GM19438 (cell line): Measurements from ENCODE around the gene PLEKHA8.

Experiments used
- ATAC-seq: cut with Tn5 transposase; IDR thresholded peaks from one replicate; pipeline ENCODE4 v1.9.1; 2021; ENCODE audit warnings: low read depth; ENCODE audit not compliant: unreplicated experiment

PLEKHA8 gene

DNA sequence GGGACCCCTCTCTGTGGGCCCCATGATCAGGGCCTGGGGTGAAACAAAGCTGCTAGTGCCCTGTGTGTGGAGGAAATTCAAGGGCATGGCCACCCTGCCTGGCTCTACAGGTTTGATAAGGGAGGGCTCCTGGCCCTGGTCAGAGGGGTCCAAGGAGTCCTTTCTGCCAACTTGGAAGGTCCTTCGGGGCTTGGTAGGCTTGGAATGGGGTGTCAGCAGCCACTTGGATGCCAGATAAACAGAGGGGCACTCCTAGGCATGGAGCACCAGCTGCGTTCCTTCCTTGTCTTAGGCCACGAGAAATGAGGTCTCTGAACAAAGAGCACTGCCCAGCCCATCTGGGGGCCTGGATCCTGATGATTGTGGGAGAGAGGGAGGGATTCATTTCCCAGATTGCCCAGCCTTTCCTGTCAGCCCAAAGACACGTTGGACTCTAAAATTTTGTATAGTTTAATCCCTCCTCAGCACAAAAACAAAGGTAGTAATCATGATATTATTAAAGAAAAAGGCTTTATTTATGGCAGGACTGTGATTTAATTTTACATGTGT lies 111.7 kb downstream of the PLEKHA8 start:
- no peak for ATAC-seq

GRCh38 chr7:30140456-30140855 lies 112.2 kb downstream of the PLEKHA8 start:
- ATAC-seq: no peak

DNA sequence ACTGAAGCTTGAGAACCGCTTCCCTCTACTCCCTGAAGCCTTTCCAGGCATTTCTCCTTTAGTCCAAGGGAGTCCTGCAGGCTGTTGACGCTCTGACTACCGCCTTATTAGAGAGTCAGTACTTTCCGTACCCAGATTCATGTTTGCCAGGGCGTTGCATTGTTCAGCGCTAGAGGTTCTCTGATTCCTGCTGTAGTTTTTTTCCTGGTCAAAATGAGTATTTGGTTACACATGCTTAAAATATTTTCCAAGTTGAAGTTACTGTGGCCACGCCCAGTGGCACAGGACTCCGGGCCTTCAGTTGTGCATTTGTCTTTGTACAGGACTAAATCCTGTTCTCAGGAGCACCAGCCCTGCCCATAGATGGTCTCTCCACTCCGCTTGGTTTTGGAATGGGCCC lies 114.5 kb downstream of the PLEKHA8 start:
- ATAC-seq: no peak

DNA sequence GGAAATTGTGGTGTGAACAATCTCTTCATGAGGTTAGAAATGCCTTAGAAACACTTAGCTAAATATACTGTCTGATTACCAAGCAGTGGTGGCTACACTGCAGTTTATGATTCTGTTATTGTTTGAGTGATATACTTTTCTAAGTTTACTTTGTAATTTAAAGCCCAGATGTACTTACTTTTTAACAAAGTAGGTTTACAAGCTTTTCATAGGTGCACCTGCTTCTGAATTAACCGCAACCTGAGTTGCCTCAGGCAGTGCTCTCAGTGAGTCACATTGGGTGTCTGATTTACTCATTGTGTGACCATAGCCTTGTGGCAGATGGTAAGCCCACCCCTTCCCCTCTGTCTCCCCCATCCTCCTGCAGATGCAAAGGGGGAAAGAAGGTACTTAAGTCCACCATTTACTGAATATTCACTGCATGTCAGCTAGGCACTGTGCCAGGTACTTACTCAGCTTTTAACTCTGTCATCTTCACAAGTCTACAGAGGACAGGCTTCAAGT lies 115.6 kb downstream of the PLEKHA8 start:
- ATAC-seq: no peak

- ATAC-seq: no peak
Measured at GRCh38 chr7:30144657-30145306, 116.6 kb downstream of the PLEKHA8 start.

DNA sequence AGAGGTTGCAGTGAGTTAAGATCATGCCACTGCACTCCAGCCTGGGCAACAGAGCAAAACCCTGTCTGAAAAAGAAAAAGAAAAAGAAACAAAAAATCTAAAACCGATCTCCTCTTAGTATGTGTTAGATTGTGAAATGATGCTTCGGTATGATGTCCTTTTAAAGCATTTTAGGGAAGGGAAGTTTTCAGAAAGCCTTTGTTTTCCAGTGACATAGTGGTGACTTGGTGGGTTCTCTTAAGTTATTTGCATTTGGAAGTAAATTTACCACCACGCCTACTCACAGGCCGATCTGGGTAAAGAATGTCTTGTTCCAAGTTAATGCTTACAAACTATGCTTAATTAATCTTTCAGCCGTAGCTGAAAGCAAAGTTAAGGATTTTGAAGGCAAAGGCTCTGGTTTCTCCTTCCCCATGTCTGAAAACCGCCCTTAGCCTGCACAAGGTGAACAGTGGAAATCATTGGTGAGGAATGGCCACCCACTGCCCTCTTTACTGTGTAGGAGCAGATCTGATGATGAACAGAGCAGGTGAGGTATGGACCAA lies 117.3 kb downstream of the PLEKHA8 start:
- ATAC-seq: no peak

DNA sequence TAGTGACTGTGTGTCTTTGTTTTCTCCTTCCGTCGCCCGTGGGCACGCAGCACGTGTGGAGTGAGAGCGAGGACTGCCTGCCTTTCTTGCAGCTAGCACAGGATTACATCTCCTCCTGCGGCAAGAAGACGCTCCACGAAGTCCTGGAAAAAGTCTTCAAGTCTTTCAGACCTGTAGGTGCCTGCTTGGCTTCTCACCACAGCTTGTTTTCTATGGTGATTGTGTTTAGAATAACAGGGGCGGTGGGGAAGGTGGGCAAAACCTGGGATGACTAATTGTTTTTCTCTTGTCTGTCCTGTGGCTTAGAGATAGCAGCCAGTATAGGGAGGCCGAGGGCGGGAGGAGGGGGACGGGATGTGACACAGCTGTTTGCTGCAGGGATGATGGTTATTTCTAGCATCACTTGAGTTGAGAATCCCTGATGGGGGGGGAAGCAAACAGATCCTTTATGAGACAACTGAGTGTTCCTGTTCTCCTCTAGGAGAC lies 118.0 kb downstream of the PLEKHA8 start:
- no peak for ATAC-seq

GRCh38 chr7:30147223-30147622 lies 119.0 kb downstream of the PLEKHA8 start:
- no peak for ATAC-seq

GRCh38 chr7:30147785-30148184 lies 119.6 kb downstream of the PLEKHA8 start:
- no peak for ATAC-seq

DNA sequence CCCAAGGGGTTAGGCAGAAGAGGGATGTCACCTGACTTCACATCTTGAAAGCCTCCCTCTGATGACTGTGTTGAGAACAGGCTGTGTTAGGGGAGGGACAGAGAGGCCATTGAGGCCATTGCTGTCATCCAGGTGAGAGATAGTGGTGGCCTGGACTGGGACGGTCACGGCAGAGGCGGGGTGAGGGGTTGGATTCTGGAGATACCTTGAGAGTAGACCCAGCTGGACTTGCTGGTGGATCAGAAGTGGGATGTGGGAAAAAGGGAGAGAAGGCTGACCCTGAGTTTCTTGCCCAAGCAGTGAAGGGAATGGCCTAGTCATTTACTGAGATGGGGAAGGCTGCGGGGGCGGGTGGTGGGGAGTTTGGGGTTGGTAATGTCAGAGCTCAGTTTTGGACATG lies 120.2 kb downstream of the PLEKHA8 start:
- ATAC-seq: no peak

- no peak for ATAC-seq
Measured at GRCh38 chr7:30148951-30149459, 120.8 kb downstream of the PLEKHA8 start.

DNA sequence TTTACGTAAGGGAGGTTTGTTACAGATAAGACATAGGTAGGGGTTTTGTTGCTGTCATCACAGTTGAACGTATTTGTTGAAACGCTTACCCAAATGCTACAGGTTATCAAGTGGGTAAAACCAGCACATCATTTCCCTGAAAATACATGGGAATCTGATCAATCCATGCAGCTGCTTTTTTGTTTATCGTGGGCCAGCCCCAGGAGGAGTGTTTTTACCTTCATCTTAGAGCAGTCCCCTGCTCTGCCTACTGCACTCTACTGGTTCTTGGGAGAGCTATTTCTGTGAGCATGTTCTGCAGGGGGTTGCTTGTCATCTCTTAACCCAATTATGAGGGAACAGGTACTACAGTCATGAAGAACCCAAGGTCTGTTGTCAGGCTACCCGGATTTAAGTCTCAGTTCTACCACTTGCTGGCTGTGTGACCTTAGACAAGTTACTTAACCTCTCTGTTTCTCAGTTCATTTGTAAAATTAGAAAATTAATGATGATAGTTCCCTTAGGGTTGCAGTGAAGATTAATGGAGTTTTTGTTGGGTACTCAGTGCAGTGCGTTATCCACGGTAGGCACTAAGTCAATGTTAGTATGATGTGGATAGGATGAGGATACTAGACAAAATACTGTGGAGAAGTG lies 121.5 kb downstream of the PLEKHA8 start:
- ATAC-seq: no peak

GRCh38 chr7:30150711-30151110 lies 122.5 kb downstream of the PLEKHA8 start:
- ATAC-seq: no peak

DNA sequence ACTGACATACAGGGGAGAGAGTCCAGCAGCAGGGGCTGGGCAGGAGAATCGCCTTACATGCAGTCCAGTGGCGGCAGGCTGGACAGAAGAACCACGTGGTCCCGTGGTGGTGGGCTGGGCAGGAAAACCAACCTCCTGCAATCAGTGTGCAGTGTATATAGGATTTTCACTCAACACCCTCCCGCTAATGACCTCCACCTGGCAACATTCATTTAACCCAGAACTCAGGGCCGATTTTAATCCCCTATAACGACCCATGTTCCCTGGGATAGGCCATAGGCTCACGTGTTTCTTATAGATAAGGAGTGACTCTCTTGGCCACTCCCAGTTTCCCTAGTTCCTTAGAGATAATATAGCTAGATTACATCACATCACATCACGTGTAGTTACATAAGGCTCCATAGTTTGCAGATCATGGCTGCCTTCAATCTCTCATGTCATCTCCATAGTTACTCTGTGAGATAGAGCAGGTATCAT lies 125.9 kb downstream of the PLEKHA8 start:
- ATAC-seq: no peak

DNA sequence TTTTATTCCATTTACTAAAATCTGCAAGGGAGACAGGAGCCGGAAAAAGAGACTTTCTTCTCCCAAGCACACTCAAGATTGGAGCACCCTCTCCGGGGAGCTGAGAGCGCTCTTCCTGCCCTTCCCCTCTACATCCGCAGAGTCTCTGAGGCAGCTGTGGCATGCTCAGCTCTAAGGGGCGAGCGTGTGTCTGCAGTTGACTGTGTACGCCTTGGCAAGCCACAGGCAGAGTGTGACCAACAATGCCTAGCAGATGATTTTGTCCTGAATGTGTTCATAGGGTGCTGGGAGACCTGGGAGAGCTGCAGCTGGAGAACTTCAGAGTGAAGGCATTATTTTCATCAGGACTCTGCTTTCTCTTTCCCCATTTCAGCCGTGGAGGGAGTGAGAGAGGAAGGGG lies 127.3 kb downstream of the PLEKHA8 start:
- no peak for ATAC-seq

GRCh38 chr7:30157204-30157603 lies 129.0 kb downstream of the PLEKHA8 start:
- no peak for ATAC-seq

DNA sequence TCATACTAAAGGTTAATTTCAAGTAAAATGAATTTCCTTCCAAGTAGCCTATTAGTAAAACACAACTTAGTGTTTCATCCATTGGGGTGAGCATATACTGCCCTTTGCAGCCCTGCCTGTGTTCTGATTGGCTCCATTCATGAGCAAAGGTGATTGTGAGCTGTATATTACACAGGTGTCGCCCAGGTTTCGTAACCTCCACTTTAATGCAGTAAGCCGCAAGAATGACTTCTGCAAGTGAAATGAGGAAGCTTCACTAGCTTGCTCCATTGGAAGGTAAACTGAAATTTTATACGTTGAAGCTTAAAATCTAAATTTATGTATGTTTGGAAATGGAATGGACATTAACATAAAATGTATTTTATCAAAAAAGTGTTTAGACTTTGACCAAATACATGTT lies 131.0 kb downstream of the PLEKHA8 start:
- no peak for ATAC-seq

- no peak for ATAC-seq
Measured at GRCh38 chr7:30159698-30160143, 131.5 kb downstream of the PLEKHA8 start.

DNA sequence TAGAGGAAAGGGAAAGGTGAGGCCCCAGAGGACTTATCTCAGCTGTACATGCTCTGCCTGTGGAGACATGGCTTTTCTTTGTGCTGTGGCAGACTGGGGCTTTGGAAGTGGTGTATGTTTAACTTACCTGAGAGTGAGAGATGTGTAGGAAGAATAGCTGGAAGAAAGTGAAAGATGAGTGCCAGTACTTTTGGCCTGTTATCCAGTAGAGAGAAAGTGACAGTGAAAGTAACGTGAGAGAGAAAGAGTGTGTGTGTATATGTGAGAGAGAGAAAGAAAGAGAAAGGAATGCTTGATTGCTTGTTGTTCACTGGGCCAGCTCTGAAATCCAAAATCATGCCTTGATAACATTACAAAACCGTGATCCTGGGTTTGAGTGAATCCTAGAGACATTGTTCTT lies 132.1 kb downstream of the PLEKHA8 start:
- ATAC-seq: no peak

DNA sequence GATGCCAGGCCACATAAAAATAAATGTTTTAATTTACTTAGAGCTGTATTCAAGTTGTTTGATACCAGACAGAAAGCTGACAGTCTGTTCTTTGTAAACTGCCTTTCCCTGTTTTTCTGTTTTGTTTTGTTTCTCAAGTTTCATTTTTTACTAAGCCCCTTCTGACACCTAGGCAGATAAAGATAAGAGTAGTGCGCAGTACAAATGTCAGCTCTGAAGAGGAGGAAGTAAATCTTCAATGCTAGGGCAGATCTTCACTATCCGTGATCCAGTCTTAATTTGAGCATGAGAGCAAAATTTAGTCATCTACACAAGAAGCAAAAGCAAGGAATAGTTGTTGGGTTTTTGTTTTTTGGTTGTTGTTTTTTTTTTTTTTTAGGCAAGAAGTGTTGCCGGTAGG lies 133.9 kb downstream of the PLEKHA8 start:
- no peak for ATAC-seq

- no peak for ATAC-seq
Measured at GRCh38 chr7:30162622-30163124, 134.5 kb downstream of the PLEKHA8 start.
